ENCODE results near the gene STMN3.

Gene STMN3

DNA sequence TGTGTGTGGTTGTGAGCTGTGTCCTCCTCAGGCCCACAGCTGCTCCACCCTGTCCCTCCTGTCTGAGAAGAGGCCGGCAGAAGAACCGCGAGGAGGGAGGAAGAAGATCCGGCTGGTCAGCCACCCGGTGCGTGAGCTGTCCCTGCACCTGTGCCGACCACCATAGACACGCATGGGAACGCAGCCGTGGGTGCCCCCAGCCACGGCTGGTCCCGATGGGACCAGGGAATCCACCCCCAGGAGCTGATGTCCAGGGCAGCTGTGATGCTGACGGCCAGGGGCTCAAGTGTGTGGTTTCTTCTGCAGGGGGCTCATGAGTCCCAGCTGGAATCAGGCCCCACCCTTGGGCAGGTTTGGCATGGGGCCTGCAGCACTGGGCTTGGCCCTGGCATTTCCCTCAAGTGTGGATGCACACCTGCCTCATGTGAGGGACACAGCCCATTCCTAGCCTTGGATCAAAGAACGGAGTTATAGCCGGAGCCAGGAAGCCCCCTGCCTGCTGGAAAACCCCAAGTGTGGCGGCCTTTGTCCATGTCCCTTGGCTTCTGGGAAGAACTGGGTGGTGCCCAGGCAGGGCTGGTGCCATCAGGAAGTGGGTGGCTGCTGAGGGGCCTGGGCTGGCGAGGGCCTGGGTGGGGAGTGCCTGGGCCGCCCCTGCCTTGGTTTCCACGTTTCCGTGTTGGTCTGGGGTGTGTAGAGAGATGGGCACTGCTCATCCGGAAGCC, 38.6 kb upstream of the STMN3 start:
- DNase-seq: no peak

DNA sequence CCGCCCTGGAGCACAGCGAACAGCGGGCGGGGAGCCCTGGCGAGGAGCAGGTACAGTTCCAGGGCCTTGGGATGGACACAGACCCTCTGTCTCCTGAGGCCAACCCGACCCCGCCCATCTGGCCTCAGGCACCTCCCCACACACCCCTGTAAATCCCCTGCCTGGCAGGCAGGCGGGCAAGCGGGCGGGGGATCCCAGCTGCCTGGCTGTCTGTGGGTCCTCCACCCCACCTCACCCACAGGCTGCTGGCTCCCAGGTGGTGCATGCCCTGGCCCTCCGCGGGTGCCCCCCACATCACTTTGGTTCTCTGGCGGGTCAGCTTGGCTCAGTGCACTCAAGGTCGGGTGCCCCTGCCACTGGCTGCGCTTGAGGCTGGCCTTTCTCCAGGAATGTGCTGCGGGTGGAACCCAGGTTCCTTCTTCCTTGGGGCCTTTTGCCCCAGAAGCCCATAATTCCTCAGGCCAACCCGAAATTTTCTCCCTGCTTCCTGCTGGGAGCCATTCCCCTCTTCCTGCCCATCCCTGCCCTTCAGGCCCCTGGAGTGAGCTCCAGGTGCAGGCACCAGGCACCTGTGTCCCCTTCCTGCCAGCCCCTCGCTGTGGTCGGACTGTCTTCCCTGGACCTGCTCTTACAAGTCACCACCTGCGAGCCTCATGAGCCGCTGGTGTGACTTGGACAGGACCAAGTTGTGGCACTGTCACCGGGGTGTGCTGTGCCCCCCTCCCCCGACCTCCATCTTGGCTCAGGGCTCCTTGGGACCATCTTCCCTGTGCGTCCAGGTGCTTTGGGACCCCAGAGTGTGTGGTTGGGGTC, 37.9 kb upstream of the STMN3 start:
- DNase-seq: no peak

DNA sequence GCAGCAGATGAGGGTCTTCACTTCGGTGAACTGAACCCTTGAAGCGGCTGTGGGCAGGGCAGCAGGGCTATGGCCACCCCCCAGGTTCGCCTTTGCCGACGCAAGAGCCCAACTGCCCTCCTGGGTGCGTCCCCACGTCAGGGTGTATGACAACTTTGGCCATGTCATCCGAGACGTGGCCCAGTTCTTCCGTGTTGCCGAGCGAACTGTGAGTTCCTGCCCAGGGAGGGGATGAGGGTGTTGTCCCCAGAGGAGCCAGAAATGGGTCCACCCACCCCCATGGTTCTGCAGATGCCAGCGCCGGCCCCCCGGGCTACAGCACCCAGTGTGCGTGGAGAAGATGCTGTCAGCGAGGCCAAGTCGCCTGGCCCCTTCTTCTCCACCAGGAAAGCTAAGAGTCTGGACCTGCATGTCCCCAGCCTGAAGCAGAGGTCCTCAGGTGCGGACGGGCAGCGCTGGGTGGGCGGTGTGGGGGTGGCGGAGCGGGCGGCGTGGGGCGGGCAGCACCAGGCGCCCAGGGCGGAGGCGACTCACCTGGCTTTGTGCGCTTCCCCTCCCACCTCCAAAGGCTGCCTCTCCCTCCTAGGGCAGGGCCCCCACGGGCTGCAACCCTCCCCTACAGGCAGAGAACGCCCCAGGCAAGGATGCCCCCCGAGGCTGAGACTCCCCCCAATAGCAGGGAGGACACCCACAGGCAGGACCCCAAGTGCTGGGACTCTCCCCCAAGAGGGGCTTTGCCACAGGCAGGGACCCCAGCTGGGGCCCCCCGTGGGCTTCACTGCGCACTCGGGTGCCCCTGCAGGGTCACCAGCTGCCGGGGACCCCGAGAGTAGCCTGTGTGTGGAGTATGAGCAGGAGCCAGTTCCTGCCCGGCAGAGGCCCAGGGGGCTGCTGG, 37.0 kb upstream of the STMN3 start:
- DNase-seq: no peak

DNA sequence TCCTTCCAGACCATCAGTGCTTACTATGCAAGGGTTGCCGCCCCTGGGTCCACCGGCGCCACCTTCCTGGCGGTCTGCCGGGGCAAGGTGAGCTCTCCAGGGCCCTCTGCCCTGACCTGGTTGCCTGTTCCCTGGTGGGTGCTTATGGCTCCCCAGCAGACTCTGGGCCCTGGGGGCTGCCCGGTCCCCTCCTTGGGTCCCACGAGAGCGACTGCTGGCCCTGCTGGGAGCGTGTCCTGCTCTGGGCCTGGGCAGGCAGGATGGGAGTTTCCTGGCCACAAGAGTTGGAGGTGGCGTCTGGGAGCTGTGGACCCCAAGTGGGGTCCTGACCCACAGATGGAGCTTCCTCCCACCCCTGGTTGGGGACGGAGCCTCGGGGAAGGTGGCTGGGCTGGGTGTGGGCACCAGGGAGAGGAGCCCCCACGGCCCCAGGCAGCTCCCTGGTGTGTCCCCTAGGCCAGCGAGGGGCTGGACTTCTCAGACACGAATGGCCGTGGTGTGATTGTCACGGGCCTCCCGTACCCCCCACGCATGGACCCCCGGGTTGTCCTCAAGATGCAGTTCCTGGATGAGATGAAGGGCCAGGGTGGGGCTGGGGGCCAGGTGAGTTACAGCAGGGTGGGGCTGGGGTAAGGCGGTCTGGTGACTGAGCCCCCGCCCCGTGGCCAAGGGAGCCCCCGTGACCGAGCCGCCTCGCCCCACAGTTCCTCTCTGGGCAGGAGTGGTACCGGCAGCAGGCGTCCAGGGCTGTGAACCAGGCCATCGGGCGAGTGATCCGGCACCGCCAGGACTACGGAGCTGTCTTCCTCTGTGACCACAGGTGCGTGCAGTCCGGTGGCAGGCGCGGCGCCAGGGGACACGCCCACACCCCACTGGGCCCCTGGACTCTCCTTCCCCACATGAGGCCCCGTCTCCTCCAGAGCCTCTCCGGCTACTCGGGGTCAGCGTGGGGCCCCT, 36.1 kb upstream of the STMN3 start:
- no peak for DNase-seq

DNA sequence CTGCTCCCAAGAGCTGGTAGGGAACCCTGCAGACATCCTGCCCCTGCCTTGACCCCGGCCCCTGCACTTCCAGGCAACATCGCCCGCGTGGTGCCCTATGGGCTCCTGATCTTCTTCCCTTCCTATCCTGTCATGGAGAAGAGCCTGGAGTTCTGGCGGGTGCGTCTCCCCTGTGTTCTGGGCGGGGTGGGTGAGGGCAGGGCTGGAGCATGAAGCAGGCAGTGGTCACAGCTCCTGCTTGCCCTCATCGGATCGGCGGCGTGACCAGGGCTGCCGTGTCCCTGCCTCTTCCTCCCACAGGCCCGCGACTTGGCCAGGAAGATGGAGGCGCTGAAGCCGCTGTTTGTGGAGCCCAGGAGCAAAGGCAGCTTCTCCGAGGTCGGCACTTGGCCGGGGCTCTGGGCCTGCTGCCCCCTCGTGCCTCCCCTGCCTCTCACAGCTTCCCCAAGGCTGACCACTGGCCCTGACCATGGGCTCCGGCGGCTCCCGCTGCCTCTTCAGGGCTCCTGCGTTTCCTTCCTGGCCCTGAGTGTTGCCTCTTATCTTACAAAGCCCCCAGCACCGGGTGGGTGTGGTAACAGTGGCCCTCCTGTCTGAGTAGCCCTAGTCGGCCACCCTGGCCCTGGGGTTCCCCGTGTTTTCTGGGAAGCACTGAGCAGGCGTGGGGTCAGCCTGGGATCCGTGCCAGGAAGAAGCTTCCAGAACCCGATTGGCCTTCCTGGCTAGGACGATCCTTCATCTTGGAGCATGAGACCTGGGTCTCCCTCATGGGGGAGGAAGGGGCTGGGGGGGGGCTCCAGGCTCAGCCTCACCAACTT, 35.2 kb upstream of the STMN3 start:
- no peak for DNase-seq

DNA sequence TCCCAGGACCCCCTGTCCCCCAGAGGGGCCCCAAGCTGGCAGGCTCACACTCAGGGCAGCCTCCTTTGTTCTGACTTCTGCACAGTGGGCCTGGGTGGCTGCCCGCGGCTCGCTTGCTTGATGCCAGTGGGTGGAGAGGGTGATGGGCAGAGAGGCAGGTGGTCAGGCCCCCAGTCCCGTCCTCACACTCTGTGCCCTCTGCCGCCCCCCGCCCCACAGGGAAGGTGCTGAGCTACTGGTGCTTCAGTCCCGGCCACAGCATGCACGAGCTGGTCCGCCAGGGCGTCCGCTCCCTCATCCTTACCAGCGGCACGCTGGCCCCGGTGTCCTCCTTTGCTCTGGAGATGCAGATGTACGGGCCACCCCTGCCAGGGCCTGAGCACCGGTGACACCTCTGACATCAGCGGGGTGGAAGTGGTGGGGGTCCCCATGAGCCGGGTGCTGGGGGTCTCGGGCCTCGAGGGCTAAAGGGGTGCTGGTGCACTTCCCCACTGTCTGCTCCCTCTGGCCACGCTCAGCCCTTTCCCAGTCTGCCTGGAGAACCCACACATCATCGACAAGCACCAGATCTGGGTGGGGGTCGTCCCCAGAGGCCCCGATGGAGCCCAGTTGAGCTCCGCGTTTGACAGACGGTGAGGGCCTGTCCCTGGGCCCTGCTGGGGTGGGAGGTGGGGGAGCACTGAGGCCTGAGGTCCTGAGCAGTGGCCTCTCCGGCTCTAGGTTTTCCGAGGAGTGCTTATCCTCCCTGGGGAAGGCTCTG, 34.4 kb upstream of the STMN3 start:
- DNase-seq: no peak

DNA sequence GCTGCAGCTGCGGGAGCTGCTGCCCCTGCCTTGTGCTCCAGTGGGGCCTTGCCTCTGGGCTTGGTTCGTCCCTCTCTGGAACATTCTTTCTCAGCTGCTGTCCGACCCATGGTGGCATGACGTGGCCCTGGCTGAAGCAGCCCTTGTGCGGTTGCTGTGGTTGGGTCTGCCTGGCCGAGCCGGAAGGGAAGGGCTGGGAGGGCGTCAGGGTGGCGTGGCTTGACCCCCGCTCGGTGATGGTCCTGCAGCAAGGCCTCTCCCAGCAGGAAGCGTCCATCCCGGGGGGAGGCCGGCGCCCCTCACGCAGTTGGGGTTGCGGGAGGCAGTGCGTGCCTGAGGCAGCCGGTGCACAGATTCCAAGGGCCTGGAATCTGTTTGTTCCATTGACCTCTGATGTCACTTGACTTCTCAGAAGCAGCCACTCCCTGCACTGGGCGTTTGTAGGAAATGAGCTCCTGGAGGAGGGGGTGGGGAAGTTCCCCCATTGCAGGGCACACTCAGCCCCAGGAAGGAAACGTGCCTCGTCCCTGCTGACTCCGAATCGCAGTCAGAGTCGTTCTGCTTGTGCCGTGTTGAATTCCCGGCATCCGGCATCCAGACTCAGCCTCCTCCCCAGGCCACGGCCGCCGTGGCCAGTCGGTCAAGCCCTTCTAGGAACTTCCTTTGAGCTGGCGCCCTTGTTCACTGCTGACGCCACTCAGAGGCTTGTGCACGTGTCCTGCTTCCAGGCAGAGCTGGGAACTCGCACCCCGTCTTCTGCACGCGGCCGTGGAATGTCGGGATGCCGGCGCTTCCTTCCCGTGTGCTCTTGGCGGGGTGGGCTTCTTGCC, 33.5 kb upstream of the STMN3 start:
- no peak for DNase-seq

DNA sequence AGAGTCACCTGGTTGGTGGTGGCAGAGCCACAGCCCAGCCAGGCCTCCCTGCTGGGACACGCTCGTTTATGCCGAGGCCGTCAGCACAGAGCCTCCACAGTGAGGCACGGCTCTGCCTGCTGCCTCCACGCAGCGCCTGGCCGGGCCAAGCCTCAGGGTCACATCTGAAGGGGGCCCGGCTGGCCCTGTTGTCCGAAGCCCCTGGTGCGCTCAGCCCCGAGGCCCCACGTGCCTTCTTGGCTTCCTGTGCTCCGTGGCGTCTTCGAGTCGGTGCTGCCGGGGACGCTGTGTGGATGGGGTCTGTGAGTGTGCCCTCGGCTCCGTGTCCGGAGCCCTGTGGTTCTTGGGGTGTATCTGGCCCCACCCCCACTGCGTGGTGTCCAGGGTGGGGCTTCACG, 32.9 kb upstream of the STMN3 start:
- DNase-seq: no peak

DNA sequence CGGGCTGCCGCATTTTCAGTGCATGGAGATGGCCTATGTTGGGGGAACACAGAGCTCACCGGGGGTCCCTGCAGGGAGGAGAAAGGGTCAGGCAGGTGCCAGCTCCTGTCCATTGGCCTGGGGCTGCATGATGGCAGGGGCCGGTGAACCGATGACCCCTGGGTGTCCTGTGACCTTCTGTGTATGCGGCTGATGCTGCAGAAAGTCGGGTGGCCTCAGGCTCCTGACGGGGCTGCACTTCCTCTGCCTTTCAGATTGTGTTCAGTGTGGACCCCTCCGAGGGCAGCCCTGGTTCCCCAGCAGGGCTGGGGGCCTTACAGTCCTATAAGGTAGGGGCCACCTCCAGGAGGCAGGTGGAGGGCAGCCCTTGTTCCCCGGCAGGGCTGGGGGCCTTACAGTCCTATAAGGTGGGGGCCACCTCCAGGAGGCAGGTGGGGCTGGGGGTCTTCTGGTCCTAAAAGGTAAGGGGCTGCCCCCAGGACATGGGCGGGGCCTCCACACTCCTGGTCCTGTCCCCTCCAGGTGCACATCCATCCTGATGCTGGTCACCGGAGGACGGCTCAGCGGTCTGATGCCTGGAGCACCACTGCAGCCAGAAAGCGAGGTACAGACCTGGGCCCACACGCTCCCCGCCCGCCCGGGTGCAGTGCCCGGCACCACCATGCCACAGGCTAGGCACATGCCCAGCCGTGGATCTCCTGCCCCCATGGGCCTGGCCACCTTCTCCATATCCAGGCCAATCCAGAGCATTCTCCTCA, 32.2 kb upstream of the STMN3 start:
- DNase-seq: no peak

DNA sequence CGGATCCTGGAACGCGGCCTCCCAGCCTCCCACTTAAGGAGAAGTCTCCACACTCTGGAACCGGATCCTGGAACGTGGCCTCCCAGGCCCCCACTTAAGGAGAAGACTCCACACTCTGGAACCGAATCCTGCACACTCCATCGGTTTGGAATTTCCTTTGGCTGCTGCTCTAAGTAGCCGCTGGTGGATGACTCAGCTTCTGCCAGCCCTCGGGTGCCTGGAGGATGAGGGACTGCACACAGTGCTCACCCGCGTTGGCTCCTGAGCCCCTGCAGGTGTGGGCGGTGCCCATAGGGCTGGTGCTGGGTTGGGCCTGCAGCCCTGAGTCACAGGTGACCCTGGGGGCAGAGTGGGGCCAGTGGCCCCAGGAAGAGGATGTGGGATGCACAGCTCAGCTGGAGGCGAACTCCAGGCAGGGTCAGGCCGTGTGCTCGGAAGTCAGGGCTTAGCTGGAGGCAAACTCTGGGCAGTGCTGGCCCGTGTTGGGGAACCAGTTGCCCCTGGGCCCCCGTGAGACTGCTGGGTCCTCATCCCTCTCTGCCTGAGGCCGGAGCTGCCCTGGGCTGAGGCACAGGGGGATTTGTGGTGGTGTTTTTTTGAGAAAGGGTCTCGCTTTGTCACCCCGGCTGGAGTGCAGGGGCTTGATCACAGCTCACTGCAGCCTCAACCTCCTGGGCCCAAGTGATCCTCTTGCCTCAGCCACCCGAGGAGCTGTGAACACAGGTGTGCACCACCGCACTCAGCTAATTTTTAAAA, 29.3 kb upstream of the STMN3 start:
- DNase-seq: no peak

DNA sequence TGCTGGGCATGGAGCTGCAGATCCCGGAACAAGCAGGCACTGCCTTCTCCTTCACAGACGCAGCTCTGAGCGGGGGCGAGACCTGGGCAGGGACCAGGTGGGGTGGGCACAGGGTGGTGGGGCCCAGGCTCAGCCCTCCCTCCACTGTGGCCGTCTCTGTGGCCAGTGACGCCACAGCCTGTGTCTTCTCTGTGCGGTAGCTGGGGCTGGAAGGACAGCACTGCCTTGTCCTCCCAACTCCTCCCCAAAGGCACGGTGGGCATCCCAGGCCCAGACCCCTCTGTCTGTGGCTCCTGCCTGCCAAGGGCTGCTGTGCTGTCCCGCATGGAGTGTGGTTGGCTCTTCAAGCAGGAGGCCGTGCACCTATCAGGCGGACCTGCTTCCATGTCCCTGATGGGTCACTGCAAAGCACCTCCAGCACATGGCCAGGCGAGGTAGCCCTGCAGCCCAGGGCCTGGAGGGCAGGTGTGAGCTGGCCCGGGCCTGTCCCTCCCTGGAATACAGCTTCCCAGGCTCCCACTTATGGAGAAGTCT, 28.5 kb upstream of the STMN3 start:
- DNase-seq: no peak

DNA sequence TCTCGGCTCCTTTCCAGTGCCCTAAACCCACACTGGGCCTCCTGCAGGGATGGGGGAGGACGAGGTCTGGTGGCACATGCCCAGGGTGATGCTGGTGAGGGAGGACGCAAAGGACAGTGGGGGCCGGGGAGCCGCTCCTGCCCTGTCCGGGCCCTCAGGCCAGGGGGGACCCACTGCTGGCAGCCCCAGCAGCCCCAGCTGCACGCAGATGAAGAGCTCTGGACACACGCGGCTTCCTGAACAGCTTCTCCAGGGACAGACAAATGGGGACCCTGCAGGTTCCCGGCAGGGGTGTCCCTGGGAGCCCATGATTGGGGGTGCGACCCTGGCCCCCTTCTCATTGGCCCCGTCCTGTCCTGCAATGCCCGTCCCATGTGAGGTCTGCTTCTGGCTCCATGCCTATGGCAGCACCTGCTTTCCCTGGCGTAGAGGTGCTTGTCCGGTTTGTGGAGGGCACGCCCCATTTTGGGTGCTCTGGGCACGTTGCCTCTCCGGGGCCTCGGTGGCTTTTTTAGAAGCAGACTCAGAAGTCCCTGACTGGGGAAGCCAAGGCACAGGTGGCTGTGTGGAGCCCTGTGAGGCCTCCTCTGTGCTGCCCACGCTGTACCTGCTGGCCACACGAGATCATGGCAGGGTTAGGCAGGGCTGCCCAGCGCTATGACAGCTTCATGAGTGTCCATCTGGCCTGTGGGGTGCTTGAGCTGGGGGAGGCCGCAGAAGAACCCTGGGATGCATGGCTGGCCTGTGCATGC, 27.8 kb upstream of the STMN3 start:
- DNase-seq: no peak

DNA sequence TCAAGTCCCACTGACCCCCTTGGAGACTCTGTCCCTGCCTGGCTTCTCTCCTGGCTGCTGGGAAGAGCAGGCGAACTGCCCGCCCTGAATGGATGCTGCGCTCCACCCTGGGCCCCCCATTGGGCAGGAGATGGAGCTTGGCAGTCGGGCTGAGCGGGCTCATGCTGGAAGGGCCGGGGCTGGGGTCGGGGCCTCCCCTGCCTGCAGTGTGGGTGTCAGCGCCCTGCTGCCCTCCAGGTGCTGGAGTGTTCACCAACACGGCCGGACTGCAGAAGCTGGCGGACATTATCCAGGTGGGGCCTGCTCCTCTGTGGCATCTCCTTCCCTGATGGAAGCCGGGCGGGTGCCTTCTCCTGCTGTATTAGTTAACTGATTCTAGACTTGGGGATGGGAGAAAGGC, 27.2 kb upstream of the STMN3 start:
- no peak for DNase-seq

DNA sequence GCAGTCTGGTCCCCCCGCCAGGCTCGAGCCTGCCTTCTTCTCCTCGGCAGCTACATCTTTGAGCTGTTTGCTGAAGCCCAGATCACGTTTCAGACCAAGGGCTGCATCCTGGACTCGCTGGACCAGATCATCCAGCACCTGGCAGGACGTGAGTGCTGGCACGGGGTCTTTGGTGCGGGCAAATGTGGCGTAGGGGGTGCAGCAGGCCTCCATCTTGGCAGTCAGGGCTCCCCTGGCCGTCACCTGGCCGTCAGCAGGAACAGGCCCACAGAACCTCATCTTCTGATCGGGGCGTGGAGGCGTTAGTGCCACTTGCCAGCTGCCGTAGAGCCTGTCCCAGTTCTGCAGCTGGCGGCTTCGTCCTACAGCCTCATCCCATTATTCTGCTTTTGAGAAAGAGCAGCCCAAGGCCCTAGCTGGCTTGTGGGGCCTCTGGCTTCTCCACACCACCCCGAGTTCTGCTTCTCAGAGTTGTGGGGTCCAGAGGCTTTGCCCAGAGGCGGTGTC, 26.6 kb upstream of the STMN3 start:
- DNase-seq: no peak

DNA sequence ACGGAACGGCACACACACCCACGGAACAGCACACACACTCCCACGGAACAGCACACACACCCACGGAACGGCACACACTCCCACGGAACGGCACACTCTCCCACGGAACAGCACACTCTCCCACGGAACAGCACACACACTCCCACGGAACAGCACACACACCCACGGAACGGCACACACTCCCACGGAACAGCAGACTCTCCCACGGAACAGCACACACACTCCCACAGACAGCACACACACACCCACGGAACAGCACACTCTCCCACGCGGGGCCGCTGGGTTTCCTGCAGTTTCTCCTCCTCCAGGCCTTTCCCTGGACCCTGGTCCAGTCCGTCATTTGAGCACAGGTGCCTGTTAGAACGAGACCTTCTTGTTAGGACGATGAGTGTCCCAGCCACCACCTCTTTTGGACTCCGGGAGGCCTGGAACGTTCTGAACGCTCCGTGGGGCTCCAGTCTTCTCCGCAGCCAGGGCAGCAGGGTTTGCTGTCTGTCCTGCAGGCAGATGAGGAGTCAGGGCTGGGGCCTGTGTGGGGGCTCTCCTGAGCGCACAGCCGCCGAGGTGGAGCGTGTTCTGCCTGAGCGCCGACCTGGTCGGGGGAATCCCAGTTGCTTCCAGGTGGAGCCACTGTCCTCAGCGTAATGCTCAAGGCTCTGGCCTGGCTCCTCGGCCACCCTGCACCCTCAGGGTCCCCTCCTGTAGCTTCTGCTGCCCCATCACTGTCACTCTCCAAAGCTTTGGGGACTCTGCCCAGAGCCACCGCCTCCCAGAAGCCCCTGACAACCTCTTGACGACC, 25.6 kb upstream of the STMN3 start:
- no peak for DNase-seq

DNA sequence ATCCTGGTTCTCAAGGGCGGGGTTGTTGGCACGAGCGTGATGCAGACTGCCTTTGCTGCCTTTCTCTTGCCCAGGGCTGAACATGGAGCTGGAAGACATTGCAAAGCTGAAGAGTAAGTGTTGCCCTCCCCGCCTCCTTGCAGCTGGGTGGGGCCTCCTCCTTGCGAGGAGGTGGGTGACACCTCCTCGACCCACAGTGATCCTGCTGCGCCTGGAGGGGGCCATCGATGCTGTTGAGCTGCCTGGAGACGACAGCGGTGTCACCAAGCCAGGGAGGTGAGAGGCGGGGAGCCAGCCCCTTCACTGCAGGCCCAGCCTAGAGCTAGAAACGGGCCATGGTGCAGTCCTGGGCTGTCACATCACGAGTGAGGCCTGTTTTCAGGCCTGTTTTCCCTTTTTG, 24.8 kb upstream of the STMN3 start:
- DNase-seq: no peak

Data from NCI-H2171 (cell line).